Heart left ventricle (tissue), 16 donors: ENCODE data around the gene CCDC63. TPM values are rescaled to one million over a fixed set of nuclear protein-coding genes. Genes with fewer than 3 reads are reported as not detected.

ENCODE experiments used
- ATAC-seq, 4 donors: fragments of 200-7000 bp; cut with Tn5 transposase; one replicate each; pipeline ENCODE4 v1.9.1; 2020 to 2022; ENCODE audit warnings: moderate library complexity in 4 of 4, mild to moderate bottlenecking in 3 of 4, moderate number of reproducible peaks in 1 of 4
- DNase-seq, 5 donors: peaks; one replicate each; pipeline ENCODE4 v3.0.0-alpha.2; 2020
- H3K27ac ChIP-seq, 12 donors: fragments of 200-600 bp; sonication (generic) in 4 of 12; one replicate each; pipeline versions ENCODE4 v1.5.0 to v1.8.0; 2016 to 2022; ENCODE audit warnings: mild to moderate bottlenecking in 2 of 12
- H3K27me3 ChIP-seq, 9 donors: fragments of 200-600 bp; sonication (generic) in 2 of 9; one replicate each; pipeline versions ENCODE4 v1.5.1 to v1.8.0; 2016 to 2022; ENCODE audit warnings: mild to moderate bottlenecking in 3 of 9
- H3K36me3 ChIP-seq, 9 donors: fragments of 200-600 bp; sonication (generic) in 2 of 9; one replicate each; pipeline versions ENCODE4 v1.5.0 to v1.8.0; 2018 to 2022; ENCODE audit warnings: mild to moderate bottlenecking in 2 of 9
- H3K4me1 ChIP-seq, 12 donors: fragments of 200-600 bp; sonication (generic) in 4 of 12; one replicate each; pipeline versions ENCODE4 v1.5.0 to v1.8.0; 2016 to 2022; ENCODE audit warnings: mild to moderate bottlenecking in 3 of 12
- H3K4me3 ChIP-seq, 12 donors: fragments of 200-600 bp; sonication (generic) in 4 of 12; one replicate each; pipeline versions ENCODE4 v1.5.0 to v1.8.0; 2017 to 2022; ENCODE audit warnings: mild to moderate bottlenecking in 9 of 12, moderate library complexity in 4 of 12
- H3K9me3 ChIP-seq, 12 donors: fragments of 200-600 bp; sonication (generic) in 4 of 12; one replicate each; pipeline versions ENCODE4 v1.5.0 to v1.8.0; 2016 to 2022; ENCODE audit warnings: mild to moderate bottlenecking in 1 of 12
- POLR2A ChIP-seq, 2 donors: fragments of 450-650 bp; IDR thresholded peaks; one replicate each; pipeline ENCODE4 v1.6.1; 2017; ENCODE audit warnings: antibody characterized with exemption in 2 of 2, mild to moderate bottlenecking in 2 of 2, moderate library complexity in 2 of 2
- WGBS, 4 donors: extraction: QIAGEN DNeasy Blood & Tissue Kit in 2 of 4; methylation state at CpG; one replicate each; pipeline versions ENCODE4 v1.1.5 to v1.1.7; 2013 to 2018; 5-methylcytosine and 5-hydroxymethylcytosine counted together
- intact Hi-C, 10 donors: fragments of 100-400 bp; cut with DNase I; formaldehyde crosslinking; loops; one replicate each; pipeline versions ENCODE4 v1.11.1 to v1.14.2; 2022
- polyA plus RNA-seq, 2 donors: library from polyadenylated mRNA; stranded (reverse); fragments of 200-250 nt; gene quantifications; one replicate each; pipeline ENCODE4 v1.2.3, GENCODE V29; 2013
- total RNA-seq, 9 donors: library from RNA; depleted of rRNA in 2 of 9; stranded (reverse); fragments of >200 nt in 2 of 9; fragmentation: NEBNext Ultra II Directional in 3 of 9; extraction: Animal tissue kit (Norgen Biotek cat#: 25700) in 3 of 9; gene quantifications; one replicate each; pipeline versions ENCODE4 v1.1.0 to v1.2.4, GENCODE V29; 2016 to 2023
- TF ChIP-seq, protein P1 (sequence below), 12 donors: fragments of 200-600 bp; sonication (generic) in 4 of 12; IDR thresholded peaks; one replicate each; pipeline versions ENCODE4 v1.5.0 to v1.8.0; 2018 to 2022; ENCODE audit warnings: antibody characterized with exemption in 12 of 12, mild to moderate bottlenecking in 5 of 12
- donor health status: ischemic (EF 13 %, LVEDD 7.1; RV severe dilation, severe dysfunction).
- donor health status: healthy with polysubstance abuse.
- donor health status: DM: no; HTN: yes; CAD: no.
- donor health status: DM: no; HTN: no; CAD: no.
- donor health status: ischemic (EF 25% LVEDD 6.9; RV normal size, moderate dysfunction).
- donor health status: ischemic (EF 25% LVEDD 5.7; RV mildly dilated, moderate dysfunction).
- donor health status: healthy.
- donor health status: DM: yes; HTN: yes; CAD: no.
- donor health status: ischemic (EF 35%, LVEDD 5.7; RV mildly dilated, moderate dysfunction).
- donor health status: nonischemic (EF 11% LVEDD 7.7; RV severe dilation, severe dysfunction).
- donor health status: DM: yes; HTN: yes; CAD: no.
- donor health status: PGD.
- donor health status: ischemic (EF 29% LVEDD 5.4; RV normal size, mild dysfunction).
- donor health status: nonischemic (EF 23%, LVEDD 6.1; RV moderate dilation, normal function).

The CCDC63 gene
- total and polyA plus RNA-seq, 11 donors = not detected

DNA sequence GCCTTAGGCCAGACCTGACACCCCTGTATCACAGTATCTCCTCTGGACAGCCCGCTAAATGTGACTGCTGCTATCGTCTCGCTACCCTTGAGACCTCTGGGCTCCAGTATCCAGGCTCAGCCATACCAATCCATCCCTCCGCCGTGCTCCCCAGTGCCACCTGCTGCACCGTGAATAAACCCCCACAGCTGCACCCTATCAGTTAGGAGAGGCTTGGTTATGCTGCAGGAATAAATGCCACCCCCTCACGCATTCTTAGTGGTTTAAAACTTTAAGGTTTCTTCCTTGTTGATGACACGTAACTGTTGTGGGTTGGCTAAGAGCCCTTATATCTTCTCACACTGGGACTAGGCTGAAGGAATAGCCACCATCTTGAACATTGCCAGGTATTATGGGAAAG, 12.1 kb downstream of the CCDC63 start:
- TF ChIP-seq POLR2A (IDR thresholded peaks at IDR 0.05) = no peak
- Histone ChIP-seq H3K36me3 (no peaks in the 10 kb centered on the region), H3K27ac (no peak overlapping the region), H3K4me1 (peaks cover 0 to 5% (median 0%) of the 10 kb centered on the region in 12 donors), H3K9me3 (no peaks in the 10 kb centered on the region), H3K27me3 (no peaks in the 10 kb centered on the region), H3K4me3 (no peak overlapping the region)
- WGBS, 4 donors = 66 to 73% (median 70%) methylated on average over 8 of the region's 8 CpGs
- DNase-seq (no peak), ATAC-seq (peak in 1 of 4 donors; percentile 13)
- intact Hi-C loops = no loop called here

DNA sequence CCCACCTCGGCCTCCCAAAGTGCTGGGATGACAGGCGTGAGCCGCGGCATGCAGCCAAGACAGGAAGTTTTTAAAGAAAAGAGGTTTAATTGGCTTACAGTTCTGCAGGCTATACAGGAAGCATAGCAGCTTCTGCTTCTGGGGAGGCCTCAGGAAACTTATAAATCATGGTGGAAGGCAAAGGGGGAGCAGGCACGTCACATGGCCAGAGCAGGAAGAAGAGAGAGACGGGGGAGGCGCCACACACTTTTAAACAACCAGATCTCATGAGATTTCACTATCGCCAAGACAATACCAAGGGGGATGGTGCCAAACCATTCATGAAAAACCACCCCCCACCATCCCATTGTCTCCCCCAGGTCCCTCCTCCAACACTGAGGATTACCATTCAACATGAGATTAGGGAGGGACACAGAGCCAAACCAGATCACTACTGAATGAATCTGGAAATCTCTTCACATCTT, 14.1 kb downstream of the CCDC63 start:
- 53 to 60% (median 54%) methylated on average over 8 of the region's 8 CpGs for whole genome bisulfite sequencing, 4 donors
- H3K9me3 ChIP-seq = no peaks in the 10 kb centered on the region
- ATAC-seq (peak in 1 of 4 donors; percentile 39), DNase-seq (no peak)
- no peaks in the 10 kb centered on the region for H3K27me3 ChIP-seq
- no peak overlapping the region for H3K4me3 ChIP-seq
- intact Hi-C loops = no loop called here
- no peak for TF ChIP-seq POLR2A (IDR thresholded peaks at IDR 0.05)
- TF ChIP-seq, protein P1, sequence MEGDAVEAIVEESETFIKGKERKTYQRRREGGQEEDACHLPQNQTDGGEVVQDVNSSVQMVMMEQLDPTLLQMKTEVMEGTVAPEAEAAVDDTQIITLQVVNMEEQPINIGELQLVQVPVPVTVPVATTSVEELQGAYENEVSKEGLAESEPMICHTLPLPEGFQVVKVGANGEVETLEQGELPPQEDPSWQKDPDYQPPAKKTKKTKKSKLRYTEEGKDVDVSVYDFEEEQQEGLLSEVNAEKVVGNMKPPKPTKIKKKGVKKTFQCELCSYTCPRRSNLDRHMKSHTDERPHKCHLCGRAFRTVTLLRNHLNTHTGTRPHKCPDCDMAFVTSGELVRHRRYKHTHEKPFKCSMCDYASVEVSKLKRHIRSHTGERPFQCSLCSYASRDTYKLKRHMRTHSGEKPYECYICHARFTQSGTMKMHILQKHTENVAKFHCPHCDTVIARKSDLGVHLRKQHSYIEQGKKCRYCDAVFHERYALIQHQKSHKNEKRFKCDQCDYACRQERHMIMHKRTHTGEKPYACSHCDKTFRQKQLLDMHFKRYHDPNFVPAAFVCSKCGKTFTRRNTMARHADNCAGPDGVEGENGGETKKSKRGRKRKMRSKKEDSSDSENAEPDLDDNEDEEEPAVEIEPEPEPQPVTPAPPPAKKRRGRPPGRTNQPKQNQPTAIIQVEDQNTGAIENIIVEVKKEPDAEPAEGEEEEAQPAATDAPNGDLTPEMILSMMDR (IDR thresholded peaks at IDR 0.05) = no peak
- peak overlapping the region in 1 of 12 donors; percentile 15 for H3K27ac ChIP-seq
- peaks cover 0 to 5% (median 0%) of the 10 kb centered on the region in 12 donors for H3K4me1 ChIP-seq
- H3K36me3 ChIP-seq = no peaks in the 10 kb centered on the region

DNA sequence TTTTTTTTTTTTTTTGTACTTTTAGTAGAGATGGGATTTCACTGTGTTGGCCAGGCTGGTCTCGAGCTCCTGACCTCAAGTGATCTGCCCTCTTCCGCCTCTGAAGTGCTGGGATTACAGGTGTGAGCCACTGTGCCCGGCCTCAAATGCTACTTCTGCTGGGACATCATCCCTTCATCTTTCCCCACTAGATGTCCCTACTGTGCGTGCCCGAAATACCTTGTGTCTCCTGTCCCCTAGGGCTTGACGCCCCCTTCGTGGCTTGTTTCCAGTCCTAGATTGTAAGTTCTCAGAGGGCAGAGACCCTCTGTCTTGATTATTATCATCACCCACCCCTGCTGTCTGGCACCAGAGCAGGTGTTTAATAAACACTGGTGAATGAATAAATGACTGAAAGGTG, 14.9 kb downstream of the CCDC63 start:
- DNase-seq (no peak), ATAC-seq (no peak)
- intact Hi-C loops = no loop called here
- Histone ChIP-seq H3K4me1 (peaks cover 0 to 5% (median 0%) of the 10 kb centered on the region in 12 donors), H3K36me3 (no peaks in the 10 kb centered on the region), H3K9me3 (no peaks in the 10 kb centered on the region), H3K4me3 (no peak overlapping the region), H3K27ac (no peak overlapping the region), H3K27me3 (no peaks in the 10 kb centered on the region)
- WGBS, 4 donors = 78 to 82% (median 81%) methylated on average over 7 of the region's 7 CpGs
- TF ChIP-seq, protein P1 (IDR thresholded peaks at IDR 0.05) = peak in 1 of 12 donors; percentile 10
- TF ChIP-seq POLR2A (IDR thresholded peaks at IDR 0.05) = no peak

DNA sequence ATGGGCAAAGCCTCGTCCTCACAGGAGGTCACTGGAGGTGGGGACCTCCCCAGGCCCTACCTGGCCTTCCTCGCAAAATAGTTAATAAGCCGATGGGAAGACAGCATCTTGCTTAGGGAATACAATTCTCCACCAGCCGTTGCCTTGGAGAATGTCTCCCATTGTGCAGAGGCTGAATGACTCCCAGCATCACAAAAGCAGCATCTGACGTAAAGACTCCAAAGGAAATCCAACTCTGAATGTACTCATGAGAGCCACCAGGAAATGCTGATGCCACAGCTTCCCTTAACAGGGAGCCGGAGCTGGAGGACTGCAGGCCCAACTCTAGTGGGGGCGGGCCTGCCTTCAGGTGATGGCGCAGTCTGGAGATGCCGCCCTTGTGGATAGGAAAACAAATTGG, 15.5 kb downstream of the CCDC63 start:
- no peak for ATAC-seq
- TF ChIP-seq, protein P1 (IDR thresholded peaks at IDR 0.05) = no peak
- no peak for TF ChIP-seq POLR2A (IDR thresholded peaks at IDR 0.05)
- Histone ChIP-seq H3K4me1 (peaks cover 0 to 5% (median 0%) of the 10 kb centered on the region in 12 donors), H3K27me3 (no peaks in the 10 kb centered on the region), H3K27ac (no peak overlapping the region), H3K4me3 (no peak overlapping the region), H3K9me3 (no peaks in the 10 kb centered on the region), H3K36me3 (no peaks in the 10 kb centered on the region)
- DNase-seq = no peak
- WGBS, 4 donors = 76 to 82% (median 80%) methylated on average over 9 of the region's 9 CpGs
- intact Hi-C loops = no loop called here

DNA sequence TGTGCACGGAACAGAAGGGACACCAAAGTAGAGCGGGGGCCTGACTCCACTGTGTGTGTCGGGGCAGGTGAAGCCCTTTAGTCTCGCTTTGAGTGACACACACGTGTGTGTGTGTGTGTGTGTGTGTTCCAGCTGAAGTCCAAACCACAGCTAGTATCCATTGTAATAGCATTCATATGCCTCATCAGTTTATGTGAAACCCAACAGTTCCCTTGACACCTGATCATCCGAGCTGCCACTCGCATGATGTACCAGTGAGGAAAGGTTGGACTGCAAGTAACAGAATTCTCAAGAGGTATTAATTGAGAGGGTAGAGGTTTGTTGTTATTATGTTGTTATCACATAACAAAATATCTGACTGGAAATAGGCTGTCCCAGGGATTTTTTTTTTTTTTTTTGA, 16.4 kb downstream of the CCDC63 start:
- DNase-seq = no peak
- Histone ChIP-seq H3K27me3 (no peaks in the 10 kb centered on the region), H3K36me3 (no peaks in the 10 kb centered on the region), H3K9me3 (no peaks in the 10 kb centered on the region), H3K27ac (no peak overlapping the region), H3K4me1 (peaks cover 0 to 5% (median 0%) of the 10 kb centered on the region in 12 donors), H3K4me3 (no peak overlapping the region)
- no peak for ATAC-seq
- TF ChIP-seq POLR2A (IDR thresholded peaks at IDR 0.05) = no peak
- TF ChIP-seq, protein P1 (IDR thresholded peaks at IDR 0.05) = no peak
- intact Hi-C loops = no loop called here
- whole genome bisulfite sequencing, 4 donors = 75 to 95% (median 89%) methylated on average over 7 of the region's 7 CpGs
